ENCODE data around the gene ZCCHC4. TPM values are rescaled to one million over a fixed set of nuclear protein-coding genes. Genes with fewer than 3 reads are reported as not detected.

The ZCCHC4 gene
- total and polyA plus RNA-seq, 2 of the 8 experiments (the other 6 are each of a cell fraction or from before 2014, with no cell fraction given), result 9.8 to 12.5 TPM

DNA sequence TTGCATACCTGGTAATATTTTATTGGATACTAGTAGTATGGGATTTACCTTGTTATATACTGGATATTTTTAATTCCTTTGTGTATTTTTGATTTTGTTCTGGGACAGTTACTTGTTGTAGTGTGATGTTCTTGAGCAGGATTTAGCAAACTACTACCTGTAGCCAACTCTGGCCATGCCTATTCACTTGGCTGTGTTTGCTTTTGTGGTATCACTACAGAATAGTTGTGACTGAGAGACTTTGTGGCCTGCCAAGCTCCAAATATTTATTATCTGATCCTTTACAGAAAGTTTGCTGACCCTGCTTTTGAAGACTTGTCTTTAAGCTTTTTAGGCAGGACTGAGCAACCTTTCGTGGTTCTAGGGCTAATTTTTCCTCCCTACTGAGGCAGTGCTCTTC is 17.8 kb downstream of the ZCCHC4 start:
- no peak overlapping the region for H4K8ac ChIP-seq (ENCODE audit: extremely low read depth, insufficient read depth, low read length)
- H2BK120ac ChIP-seq (replicated peaks; ENCODE audit: low read depth, low read length), result no peak overlapping the region
- H3K23ac ChIP-seq (ENCODE audit: insufficient read length), result no peak overlapping the region
- no peak overlapping the region for H3K14ac ChIP-seq (ENCODE audit: insufficient read length)
- H2AFZ ChIP-seq (ENCODE audit: low read length), result no peak overlapping the region
- no peaks in the 10 kb centered on the region for H3K27me3 ChIP-seq (replicated peaks in 1 of 4; ENCODE audit: control insufficient read depth in 3 of 4, extremely low read depth in 1 of 4, insufficient read depth in 3 of 4, low read length in 3 of 4)
- TF ChIP-seq NANOG (IDR thresholded peaks at IDR 0.05; ENCODE audit: insufficient read depth, low read depth, low read length, poor library complexity, severe bottlenecking) (no peak), SIRT6 (IDR thresholded peaks at IDR 0.05; ENCODE audit: low read length) (no peak), TAF1 (IDR thresholded peaks at IDR 0.05; ENCODE audit: low read depth, low read length) (no peak), KDM4A (IDR thresholded peaks at IDR 0.05; ENCODE audit: low read depth, low read length, severe bottlenecking) (no peak), TAF7 (optimal IDR thresholded peaks at IDR 0.05; ENCODE audit: borderline replicate concordance, low read depth, low read length) (no peak), CHD2 (IDR thresholded peaks at IDR 0.05; ENCODE audit: low read length) (no peak), TCF12 (IDR thresholded peaks at IDR 0.05; ENCODE audit: low read depth, low read length) (no peak)
- H4K20me1 ChIP-seq (replicated peaks in 1 of 2; ENCODE audit: control insufficient read depth in 1 of 2, insufficient read depth in 2 of 2, low read length in 2 of 2), result no peaks in the 10 kb centered on the region
- no peak overlapping the region for H2BK5ac ChIP-seq (ENCODE audit: low read depth, low read length)
- H3K4me3 ChIP-seq (ENCODE audit: extremely low read depth in 1 of 4, insufficient read depth in 2 of 4, low read depth in 3 of 4, low read length in 4 of 4), result no peak overlapping the region
- H2AK5ac ChIP-seq (ENCODE audit: low read depth, low read length), result no peak overlapping the region
- no peaks in the 10 kb centered on the region for H3K4me1 ChIP-seq (replicated peaks in 1 of 4; ENCODE audit: control insufficient read depth in 3 of 4, insufficient read depth in 4 of 4, low read length in 3 of 4)
- FAIRE-seq (no peak), DNase-seq (ENCODE audit: low read depth in 1 of 2, low spot score in 2 of 2) (no peak)
- H4K5ac ChIP-seq (ENCODE audit: insufficient read length, low read depth, low read length), result no peak overlapping the region
- H3K23me2 ChIP-seq (ENCODE audit: low read depth, low read length), result no peaks in the 10 kb centered on the region
- no peak overlapping the region for H3K4ac ChIP-seq (replicated peaks; ENCODE audit: insufficient read length, low read depth, low read length)
- no peak overlapping the region for H3K4me2 ChIP-seq (ENCODE audit: insufficient read depth in 1 of 2, low read depth in 2 of 2, low read length in 2 of 2)
- no peak overlapping the region for H2BK20ac ChIP-seq (ENCODE audit: low read length)
- 0 out of 2 replicates have a peak, but pooled peaks cover 5% of the 10 kb centered on the region for H3K79me1 ChIP-seq (ENCODE audit: low read depth, low read length)
- H3K56ac ChIP-seq (replicated peaks; ENCODE audit: insufficient read length, low read depth, low read length), result no peak overlapping the region
- no peak overlapping the region for H3K27ac ChIP-seq (ENCODE audit: low read depth, low read length)
- WGBS, 2 experiments (ENCODE audit: extremely low coverage in 1 of 2, insufficient coverage in 1 of 2, insufficient read length in 1 of 2, insufficient replicate concordance in 2 of 2, low coverage in 1 of 2, low lambda C conversion rate in 2 of 2, missing lambda C conversion rate in 1 of 2), result 100% methylated on average over 1 of the region's 1 CpG; no CpG with 5 or more reads in 1 of the 2 experiments
- no peaks in the 10 kb centered on the region for H3K9me3 ChIP-seq (ENCODE audit: insufficient read depth in 2 of 2, low read depth in 1 of 2, low read length in 1 of 2)
- H3K36me3 ChIP-seq (ENCODE audit: control insufficient read depth in 2 of 4, insufficient read depth in 4 of 4, low read length in 3 of 4), result peaks cover 0 to 3% (median 0%) of the 10 kb centered on the region in 4 experiments; a peak in 1 of 8 replicates
- H3K79me2 ChIP-seq (ENCODE audit: control insufficient read depth in 1 of 2, insufficient read depth in 2 of 2, low read length in 2 of 2), result no peaks in the 10 kb centered on the region
- no peak overlapping the region for H3K9ac ChIP-seq (replicated peaks in 1 of 4; ENCODE audit: extremely low read depth in 1 of 4, low read depth in 3 of 4, low read length in 3 of 4)
- H2BK15ac ChIP-seq (ENCODE audit: low read length), result no peak overlapping the region
- no peak overlapping the region for H4K91ac ChIP-seq (replicated peaks; ENCODE audit: insufficient read length, low read length)
- ChIA-PET CTCF (ENCODE audit: partially characterized antibody) (interaction anchor here (1.2 to 3.5 kb wide), 3 partner anchors 18 to 150 kb away, joined by 3 to 20 read pairs (median 4); partner anchors contain the start of gene ZCCHC4), POLR2A (ENCODE audit: partially characterized antibody) (interaction anchor here (0.6 kb wide), 1 partner anchor 500 kb away, joined by 4 read pairs; no protein-coding TSS in a partner anchor)
- no peak overlapping the region for H2BK12ac ChIP-seq (ENCODE audit: low read depth, low read length)
- H3K18ac ChIP-seq (ENCODE audit: extremely low read depth, low read length), result no peak overlapping the region
